Measurements from ENCODE around the gene PHACTR3.
"Not testable (repeated sequence)": the region's sequence is repeated elsewhere in the genome, so short reads cannot be mapped to it uniquely, and the experiment has no call there.

PHACTR3 gene

GRCh38 chr20:59603781-59604541 is at the start of gene PHACTR3:
TSS of gene PHACTR3 (plus strand) at chr20:59604540. CDS start at chr20:59605015, 475 bp downstream.
- H3K4me1 ChIP-seq (ENCODE audit: control insufficient read depth, low read depth, low read length): no peaks in the 10 kb centered on the region
- peak within 1 kb of the TSS; percentile 28 for H3K9ac ChIP-seq (ENCODE audit: low read length)
- peak within 1 kb of the TSS; percentile 42 for H3K4me3 ChIP-seq (ENCODE audit: low read length)
- H3K27me3 ChIP-seq (ENCODE audit: control insufficient read depth, insufficient read depth, low read length): peaks cover 100% of the 10 kb centered on the region
- H3K27ac ChIP-seq (ENCODE audit: low read length): no peak within 1 kb of the TSS
- H3K36me3 ChIP-seq (ENCODE audit: control insufficient read depth, low read depth, low read length): no peaks in the 10 kb centered on the region
- H3K9me3 ChIP-seq (ENCODE audit: control insufficient read depth, low read depth, low read length): no peaks in the 10 kb centered on the region

- H3K27ac ChIP-seq (ENCODE audit: low read length); H3K27me3 ChIP-seq (ENCODE audit: control insufficient read depth, insufficient read depth, low read length); H3K4me3 ChIP-seq (ENCODE audit: low read length); H3K9me3 ChIP-seq (ENCODE audit: control insufficient read depth, low read depth, low read length); H3K9ac ChIP-seq (ENCODE audit: low read length); H3K36me3 ChIP-seq (ENCODE audit: control insufficient read depth, low read depth, low read length); H3K4me1 ChIP-seq (ENCODE audit: control insufficient read depth, low read depth, low read length): not testable (repeated sequence)
Measured at GRCh38 chr20:59557733-59558529, 46.4 kb upstream of the PHACTR3 start.

- H3K27ac ChIP-seq (ENCODE audit: low read length): no peak overlapping the region
- H3K27me3 ChIP-seq (ENCODE audit: control insufficient read depth, insufficient read depth, low read length): peaks cover 9% of the 10 kb centered on the region
- H3K9me3 ChIP-seq (ENCODE audit: control insufficient read depth, low read depth, low read length): no peaks in the 10 kb centered on the region
- no peak overlapping the region for H3K9ac ChIP-seq (ENCODE audit: low read length)
- H3K36me3 ChIP-seq (ENCODE audit: control insufficient read depth, low read depth, low read length): no peaks in the 10 kb centered on the region
- H3K4me1 ChIP-seq (ENCODE audit: control insufficient read depth, low read depth, low read length): peaks cover 3% of the 10 kb centered on the region
- H3K4me3 ChIP-seq (ENCODE audit: low read length): no peak overlapping the region
Measured at GRCh38 chr20:59559024-59559817, 45.1 kb upstream of the PHACTR3 start.

- Histone ChIP-seq H3K4me1 (ENCODE audit: control insufficient read depth, low read depth, low read length) (peaks cover 3% of the 10 kb centered on the region), H3K9me3 (ENCODE audit: control insufficient read depth, low read depth, low read length) (no peaks in the 10 kb centered on the region), H3K9ac (ENCODE audit: low read length) (no peak overlapping the region), H3K27me3 (ENCODE audit: control insufficient read depth, insufficient read depth, low read length) (peaks cover 9% of the 10 kb centered on the region), H3K4me3 (ENCODE audit: low read length) (no peak overlapping the region), H3K36me3 (ENCODE audit: control insufficient read depth, low read depth, low read length) (no peaks in the 10 kb centered on the region), H3K27ac (ENCODE audit: low read length) (no peak overlapping the region)
Measured at GRCh38 chr20:59559863-59560262, 44.5 kb upstream of the PHACTR3 start.

- Histone ChIP-seq H3K27me3 (ENCODE audit: control insufficient read depth, insufficient read depth, low read length) (peaks cover 9% of the 10 kb centered on the region), H3K4me3 (ENCODE audit: low read length) (no peak overlapping the region), H3K9ac (ENCODE audit: low read length) (no peak overlapping the region), H3K27ac (ENCODE audit: low read length) (no peak overlapping the region), H3K9me3 (ENCODE audit: control insufficient read depth, low read depth, low read length) (no peaks in the 10 kb centered on the region), H3K36me3 (ENCODE audit: control insufficient read depth, low read depth, low read length) (no peaks in the 10 kb centered on the region), H3K4me1 (ENCODE audit: control insufficient read depth, low read depth, low read length) (peaks cover 3% of the 10 kb centered on the region)
Measured at GRCh38 chr20:59560588-59561227, 43.6 kb upstream of the PHACTR3 start.

GRCh38 chr20:59561228-59561605 is 43.1 kb upstream of the PHACTR3 start:
- Histone ChIP-seq H3K9me3 (ENCODE audit: control insufficient read depth, low read depth, low read length) (no peaks in the 10 kb centered on the region), H3K27me3 (ENCODE audit: control insufficient read depth, insufficient read depth, low read length) (peaks cover 9% of the 10 kb centered on the region), H3K36me3 (ENCODE audit: control insufficient read depth, low read depth, low read length) (no peaks in the 10 kb centered on the region), H3K27ac (ENCODE audit: low read length) (no peak overlapping the region), H3K4me1 (ENCODE audit: control insufficient read depth, low read depth, low read length) (peaks cover 3% of the 10 kb centered on the region), H3K4me3 (ENCODE audit: low read length) (no peak overlapping the region), H3K9ac (ENCODE audit: low read length) (no peak overlapping the region)

- H3K9me3 ChIP-seq (ENCODE audit: control insufficient read depth, low read depth, low read length): no peaks in the 10 kb centered on the region
- H3K4me1 ChIP-seq (ENCODE audit: control insufficient read depth, low read depth, low read length): peaks cover 3% of the 10 kb centered on the region
- peaks cover 9% of the 10 kb centered on the region for H3K27me3 ChIP-seq (ENCODE audit: control insufficient read depth, insufficient read depth, low read length)
- H3K27ac ChIP-seq (ENCODE audit: low read length): no peak overlapping the region
- H3K36me3 ChIP-seq (ENCODE audit: control insufficient read depth, low read depth, low read length): no peaks in the 10 kb centered on the region
- no peak overlapping the region for H3K4me3 ChIP-seq (ENCODE audit: low read length)
- no peak overlapping the region for H3K9ac ChIP-seq (ENCODE audit: low read length)
Measured at GRCh38 chr20:59561614-59562277, 42.6 kb upstream of the PHACTR3 start.

- no peaks in the 10 kb centered on the region for H3K4me1 ChIP-seq (ENCODE audit: control insufficient read depth, low read depth, low read length)
- peaks cover 13% of the 10 kb centered on the region for H3K27me3 ChIP-seq (ENCODE audit: control insufficient read depth, insufficient read depth, low read length)
- no peak overlapping the region for H3K4me3 ChIP-seq (ENCODE audit: low read length)
- H3K9me3 ChIP-seq (ENCODE audit: control insufficient read depth, low read depth, low read length): no peaks in the 10 kb centered on the region
- no peak overlapping the region for H3K27ac ChIP-seq (ENCODE audit: low read length)
- H3K9ac ChIP-seq (ENCODE audit: low read length): no peak overlapping the region
- no peaks in the 10 kb centered on the region for H3K36me3 ChIP-seq (ENCODE audit: control insufficient read depth, low read depth, low read length)
Measured at GRCh38 chr20:59564171-59564570, 40.2 kb upstream of the PHACTR3 start.

- no peak overlapping the region for H3K27ac ChIP-seq (ENCODE audit: low read length)
- no peak overlapping the region for H3K9ac ChIP-seq (ENCODE audit: low read length)
Measured at GRCh38 chr20:59564943-59565342, 39.4 kb upstream of the PHACTR3 start.

GRCh38 chr20:59565768-59566461 is 38.4 kb upstream of the PHACTR3 start:
- Histone ChIP-seq H3K27me3 (ENCODE audit: control insufficient read depth, insufficient read depth, low read length) (peaks cover 24% of the 10 kb centered on the region), H3K4me3 (ENCODE audit: low read length) (no peak overlapping the region), H3K4me1 (ENCODE audit: control insufficient read depth, low read depth, low read length) (no peaks in the 10 kb centered on the region), H3K27ac (ENCODE audit: low read length) (no peak overlapping the region), H3K36me3 (ENCODE audit: control insufficient read depth, low read depth, low read length) (no peaks in the 10 kb centered on the region), H3K9me3 (ENCODE audit: control insufficient read depth, low read depth, low read length) (no peaks in the 10 kb centered on the region), H3K9ac (ENCODE audit: low read length) (no peak overlapping the region)

More at GRCh38 chr20:59564943-59565342, 39.4 kb upstream of the PHACTR3 start:
- H3K4me3 ChIP-seq (ENCODE audit: low read length): no peak overlapping the region
- H3K4me1 ChIP-seq (ENCODE audit: control insufficient read depth, low read depth, low read length): no peaks in the 10 kb centered on the region
- no peaks in the 10 kb centered on the region for H3K36me3 ChIP-seq (ENCODE audit: control insufficient read depth, low read depth, low read length)
- H3K9me3 ChIP-seq (ENCODE audit: control insufficient read depth, low read depth, low read length): no peaks in the 10 kb centered on the region
- peaks cover 21% of the 10 kb centered on the region for H3K27me3 ChIP-seq (ENCODE audit: control insufficient read depth, insufficient read depth, low read length)
